ENCODE results near the gene NUTM2F. TPM values are rescaled to one million over a fixed set of nuclear protein-coding genes. Genes with fewer than 3 reads are reported as not detected.
A peak's percentile ranks its signal among the peaks of the same experiment; 100 is the strongest.
"Not testable (repeated sequence)": the region's sequence is repeated elsewhere in the genome, so short reads cannot be mapped to it uniquely, and the experiment has no call there.

Gene NUTM2F
- total and polyA plus RNA-seq, 8 donors, result 0.07 to 0.11 TPM; not detected in 6

DNA sequence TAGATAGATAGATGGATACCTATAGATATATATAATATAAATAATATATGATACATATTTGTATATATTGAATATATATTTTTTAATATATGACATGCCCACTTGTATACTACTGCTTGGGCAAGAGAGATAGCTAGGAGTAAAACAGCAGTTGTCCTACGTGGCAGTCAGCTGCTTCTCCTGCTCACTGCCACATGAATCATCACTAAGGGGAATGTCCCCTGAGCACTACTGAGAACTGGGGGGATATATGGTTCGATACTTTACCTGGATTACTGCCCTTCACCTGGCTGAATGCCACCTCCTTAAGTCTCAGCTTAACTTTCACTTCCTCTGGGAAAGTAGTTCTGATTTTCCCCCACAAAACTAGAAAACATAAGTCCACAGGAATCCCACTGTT, 13.3 kb upstream of the NUTM2F start:
- H3K9me3 ChIP-seq; intact Hi-C loops (cut with DNase I); DNase-seq; H3K36me3 ChIP-seq; ATAC-seq; H3K27ac ChIP-seq; H3K4me1 ChIP-seq; H3K4me3 ChIP-seq; FAIRE-seq; H3K27me3 ChIP-seq: not testable (repeated sequence)
- 85% methylated on average over 2 of the region's 2 CpGs for WGBS, 2 donors

DNA sequence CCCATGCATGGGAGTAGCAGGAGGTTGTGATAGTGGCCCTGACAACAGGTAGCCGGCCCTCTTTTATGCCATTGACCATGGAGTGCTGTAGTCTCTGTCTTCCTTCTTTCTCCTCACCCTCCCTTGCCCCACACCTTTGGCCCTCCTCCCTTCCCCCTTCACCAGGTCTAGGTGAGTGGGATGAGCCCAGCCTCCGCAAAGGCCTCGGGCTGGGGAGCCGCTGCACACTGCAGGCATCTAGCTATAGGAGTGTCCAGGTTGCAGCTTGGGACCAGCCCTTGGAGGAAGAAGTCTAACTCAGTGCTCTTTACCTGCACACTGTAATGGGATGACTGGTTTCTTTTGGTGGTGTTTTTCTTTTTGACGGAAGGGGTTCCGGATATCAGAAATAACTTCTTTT, 12.3 kb upstream of the NUTM2F start:
- H3K4me3 ChIP-seq; ATAC-seq; H3K9me3 ChIP-seq; H3K36me3 ChIP-seq; H3K4me1 ChIP-seq; H3K27me3 ChIP-seq; H3K27ac ChIP-seq; DNase-seq; intact Hi-C loops (cut with DNase I); FAIRE-seq: not testable (repeated sequence)
- 69 to 93% methylated on average over 4 to 5 of the region's 6 CpGs for WGBS, 2 donors

GRCh38 chr9:94339657-94340056, 11.2 kb upstream of the NUTM2F start:
- H3K9me3 ChIP-seq; FAIRE-seq; H3K36me3 ChIP-seq; H3K4me1 ChIP-seq; DNase-seq; H3K27me3 ChIP-seq; H3K27ac ChIP-seq; H3K4me3 ChIP-seq; intact Hi-C loops (cut with DNase I); ATAC-seq: not testable (repeated sequence)
- WGBS, 2 donors, result 93 to 97% methylated on average over 6 of the region's 6 CpGs

DNA sequence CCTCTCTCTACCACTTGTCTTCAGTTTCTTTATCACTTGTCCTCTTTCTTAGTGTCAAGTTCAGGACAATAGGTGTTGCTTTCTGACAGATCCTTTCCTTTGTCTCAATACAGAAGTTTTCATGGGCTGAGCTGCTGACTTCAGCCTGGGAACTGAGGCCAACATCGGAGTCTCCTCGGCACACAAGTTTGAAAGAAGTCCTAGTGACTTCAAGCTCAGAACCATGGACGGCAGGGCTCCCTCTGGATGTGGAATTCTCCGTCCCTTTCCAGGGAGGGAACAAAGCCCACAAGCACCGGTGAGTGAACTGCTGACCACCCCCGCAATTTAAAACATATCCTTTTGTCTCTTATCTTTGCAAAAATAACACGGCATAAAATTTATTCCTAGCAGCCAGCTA, 10.3 kb upstream of the NUTM2F start:
- H3K27me3 ChIP-seq; H3K4me3 ChIP-seq; DNase-seq; H3K4me1 ChIP-seq; intact Hi-C loops (cut with DNase I); ATAC-seq; H3K36me3 ChIP-seq; H3K9me3 ChIP-seq; FAIRE-seq; H3K27ac ChIP-seq: not testable (repeated sequence)
- WGBS, 2 donors, result 59 to 62% methylated on average over 6 to 7 of the region's 7 CpGs

GRCh38 chr9:94336445-94336844, 8.0 kb upstream of the NUTM2F start:
- H3K4me1 ChIP-seq; FAIRE-seq; intact Hi-C loops (cut with DNase I); DNase-seq; ATAC-seq; H3K9me3 ChIP-seq; H3K27ac ChIP-seq; H3K4me3 ChIP-seq; H3K36me3 ChIP-seq; H3K27me3 ChIP-seq: not testable (repeated sequence)
- 91 to 94% methylated on average over 3 to 4 of the region's 4 CpGs for WGBS, 2 donors

GRCh38 chr9:94325583-94325982, 2.9 kb downstream of the NUTM2F start:
- H3K27me3 ChIP-seq; H3K4me1 ChIP-seq; H3K4me3 ChIP-seq; FAIRE-seq; DNase-seq; ATAC-seq; H3K9me3 ChIP-seq; H3K36me3 ChIP-seq; intact Hi-C loops (cut with DNase I); H3K27ac ChIP-seq: not testable (repeated sequence)
- 47 to 60% methylated on average over 15 of the region's 16 CpGs for WGBS, 2 donors

- DNase-seq; H3K36me3 ChIP-seq; H3K4me1 ChIP-seq; H3K9me3 ChIP-seq; H3K4me3 ChIP-seq; H3K27me3 ChIP-seq; intact Hi-C loops (cut with DNase I); ATAC-seq; FAIRE-seq; H3K27ac ChIP-seq: not testable (repeated sequence)
- 61 to 74% methylated on average over 9 to 14 of the region's 18 CpGs for WGBS, 2 donors
Observed at GRCh38 chr9:94323153-94323798, 5.2 kb downstream of the NUTM2F start.

- ATAC-seq; H3K9me3 ChIP-seq; intact Hi-C loops (cut with DNase I); H3K27me3 ChIP-seq; DNase-seq; H3K36me3 ChIP-seq; FAIRE-seq; H3K4me3 ChIP-seq; H3K27ac ChIP-seq; H3K4me1 ChIP-seq: not testable (repeated sequence)
- 75 to 82% methylated on average over 8 of the region's 9 CpGs for WGBS, 2 donors
Observed at GRCh38 chr9:94322342-94322940, 6.0 kb downstream of the NUTM2F start.

- DNase-seq; H3K36me3 ChIP-seq; intact Hi-C loops (cut with DNase I); ATAC-seq; H3K27me3 ChIP-seq; H3K4me3 ChIP-seq; H3K27ac ChIP-seq; FAIRE-seq; H3K4me1 ChIP-seq; H3K9me3 ChIP-seq: not testable (repeated sequence)
- no CpG with 5 or more reads among the region's 10 CpGs for WGBS, 2 donors
Observed at GRCh38 chr9:94317949-94318657, 10.3 kb downstream of the NUTM2F start.

- 45% methylated on average over 3 of the region's 5 CpGs; no CpG with 5 or more reads in 1 of the 2 donors for WGBS, 2 donors
- H3K27ac ChIP-seq; H3K4me1 ChIP-seq; H3K4me3 ChIP-seq; ATAC-seq; DNase-seq; H3K27me3 ChIP-seq; FAIRE-seq; H3K36me3 ChIP-seq; H3K9me3 ChIP-seq; intact Hi-C loops (cut with DNase I): not testable (repeated sequence)
Observed at GRCh38 chr9:94316236-94316635, 12.2 kb downstream of the NUTM2F start.

DNA sequence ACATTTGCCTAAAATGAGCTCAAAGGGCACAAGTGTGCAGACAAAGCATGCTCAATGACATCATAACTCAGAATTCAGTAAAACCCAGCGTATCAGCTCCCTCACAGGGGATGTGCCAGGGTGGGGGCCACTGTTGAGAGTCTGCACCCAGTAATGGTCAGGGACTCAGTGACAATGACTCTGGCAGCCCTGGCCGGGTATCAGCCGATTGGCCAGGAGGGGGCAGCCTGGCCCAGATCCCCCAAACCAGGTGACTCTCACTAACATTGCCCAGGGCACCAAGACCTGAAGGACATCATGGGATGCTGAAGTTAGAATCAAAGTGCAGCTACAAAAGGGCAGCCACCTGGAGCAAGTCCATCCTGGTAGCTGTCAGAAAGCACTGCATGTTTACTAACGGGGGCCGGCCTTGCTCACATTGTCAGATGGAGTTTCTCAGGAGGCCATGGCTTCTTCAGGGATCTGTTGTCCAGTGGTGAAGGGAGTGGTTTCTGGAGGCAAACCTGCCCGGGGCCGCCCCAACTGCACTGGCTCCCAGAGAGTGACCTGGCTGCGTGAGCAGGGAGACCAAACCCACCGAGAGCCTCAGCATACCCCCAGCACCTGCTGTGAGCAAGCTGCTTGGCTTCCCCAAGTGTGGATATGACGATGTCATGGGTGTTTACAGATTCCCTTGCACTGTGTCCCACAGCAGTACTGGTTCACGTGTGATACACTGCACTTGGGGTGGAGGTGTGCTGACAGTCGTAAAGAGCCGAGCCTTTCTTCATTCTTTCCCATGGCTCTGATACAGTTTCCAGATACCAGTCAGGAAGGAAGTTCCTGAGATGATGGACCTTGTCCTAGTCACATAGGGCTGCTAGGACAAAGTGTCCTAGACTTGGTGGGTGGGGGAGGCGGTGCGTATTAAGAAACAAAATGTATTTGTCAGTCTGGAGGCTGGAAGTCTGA, 13.1 kb downstream of the NUTM2F start:
- H3K27ac ChIP-seq; H3K9me3 ChIP-seq; H3K4me1 ChIP-seq; H3K36me3 ChIP-seq; H3K27me3 ChIP-seq; FAIRE-seq; DNase-seq; intact Hi-C loops (cut with DNase I); H3K4me3 ChIP-seq: not testable (repeated sequence)
- WGBS, 2 donors, result 89 to 92% methylated on average over 4 to 5 of the region's 15 CpGs
- ATAC-seq, result peak in 3 of 4 donors; percentile 25 to 59 (median 43)

All from pancreas (tissue), 10 donors.